Activated naive CD8-positive, alpha-beta T cell (primary cell): ENCODE results near the gene OBP2B.
A peak's percentile ranks its signal among the peaks of the same experiment; 100 is the strongest.

Experiments
- H3K27ac Mint-ChIP-seq: one replicate; pipeline ENCODE4 v1.8.0; 2021; ENCODE audit warnings: mixed read lengths
- H3K27me3 Mint-ChIP-seq: one replicate; pipeline ENCODE4 v1.8.0; 2021; ENCODE audit warnings: mixed read lengths
- H3K36me3 Mint-ChIP-seq: one replicate; pipeline ENCODE4 v1.8.0; 2021; ENCODE audit warnings: mixed read lengths
- H3K4me1 Mint-ChIP-seq: one replicate; pipeline ENCODE4 v1.8.0; 2021; ENCODE audit warnings: low read depth, mixed read lengths
- H3K4me3 Mint-ChIP-seq: one replicate; pipeline ENCODE4 v1.8.0; 2021; ENCODE audit warnings: mild to moderate bottlenecking, mixed read lengths
- H3K9me3 Mint-ChIP-seq: one replicate; pipeline ENCODE4 v1.8.0; 2021; ENCODE audit warnings: low read depth, mixed read lengths

Gene OBP2B

DNA sequence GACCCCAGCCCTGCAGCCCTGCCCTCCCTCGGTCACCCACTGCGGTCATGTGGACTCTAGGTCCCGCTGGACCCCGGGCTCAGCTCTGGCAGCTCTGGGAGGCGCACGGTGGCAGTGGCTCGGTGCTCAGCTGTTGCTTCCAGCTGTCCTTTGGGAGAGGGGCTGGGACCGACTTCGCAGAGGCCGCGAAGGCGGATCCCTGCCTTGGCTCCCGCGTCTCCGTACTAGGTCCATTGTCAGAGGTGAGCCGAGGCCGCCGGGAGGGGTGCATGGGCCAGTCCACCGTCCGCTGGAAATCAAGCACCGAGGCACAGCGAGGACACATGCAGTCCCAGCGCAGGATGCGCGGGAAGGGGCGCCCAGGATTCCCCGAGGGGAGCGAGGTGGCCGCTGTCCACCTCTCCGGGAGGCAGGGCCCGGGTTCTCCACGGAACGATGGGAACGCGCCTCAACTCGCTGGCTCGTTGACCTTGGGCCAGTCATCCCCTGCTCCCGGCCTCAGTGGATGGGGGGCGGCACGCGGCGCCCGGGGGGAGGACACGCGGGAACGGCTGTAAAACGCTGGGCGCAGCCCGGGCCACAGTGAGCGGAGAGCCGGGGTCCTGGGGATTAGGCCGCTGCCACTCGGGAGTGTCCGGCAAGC is 46.1 kb downstream of the OBP2B start:
- Mint-ChIP-seq H3K27ac (no peak overlapping the region), H3K4me3 (peak overlapping the region; percentile 61), H3K4me1 (peaks cover 5% of the 10 kb centered on the region), H3K9me3 (no peaks in the 10 kb centered on the region), H3K36me3 (no peaks in the 10 kb centered on the region), H3K27me3 (peaks cover 3% of the 10 kb centered on the region)

DNA sequence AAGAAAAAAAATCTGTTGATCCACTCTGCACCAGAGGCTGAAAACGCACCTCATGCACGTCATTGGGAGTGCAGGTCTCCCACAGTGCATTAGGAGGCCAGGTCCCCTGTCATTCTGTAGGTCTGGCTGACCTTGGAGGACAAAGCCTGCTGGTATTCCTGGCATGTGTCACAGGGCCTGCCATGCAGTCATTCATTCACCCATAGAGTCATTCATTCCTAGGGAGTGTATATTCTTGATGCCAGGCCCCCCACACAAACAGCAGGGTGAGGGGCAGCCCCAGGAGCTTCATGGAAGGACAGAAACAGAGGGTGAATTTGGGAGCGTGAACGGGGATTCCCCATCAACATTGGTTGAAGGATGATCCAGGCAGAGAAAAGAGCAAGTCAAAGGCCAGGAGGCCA is 47.5 kb downstream of the OBP2B start:
- Mint-ChIP-seq H3K36me3 (no peaks in the 10 kb centered on the region), H3K27ac (no peak overlapping the region), H3K9me3 (no peaks in the 10 kb centered on the region), H3K4me1 (peaks cover 5% of the 10 kb centered on the region), H3K4me3 (peak overlapping the region; percentile 47), H3K27me3 (peaks cover 3% of the 10 kb centered on the region)

DNA sequence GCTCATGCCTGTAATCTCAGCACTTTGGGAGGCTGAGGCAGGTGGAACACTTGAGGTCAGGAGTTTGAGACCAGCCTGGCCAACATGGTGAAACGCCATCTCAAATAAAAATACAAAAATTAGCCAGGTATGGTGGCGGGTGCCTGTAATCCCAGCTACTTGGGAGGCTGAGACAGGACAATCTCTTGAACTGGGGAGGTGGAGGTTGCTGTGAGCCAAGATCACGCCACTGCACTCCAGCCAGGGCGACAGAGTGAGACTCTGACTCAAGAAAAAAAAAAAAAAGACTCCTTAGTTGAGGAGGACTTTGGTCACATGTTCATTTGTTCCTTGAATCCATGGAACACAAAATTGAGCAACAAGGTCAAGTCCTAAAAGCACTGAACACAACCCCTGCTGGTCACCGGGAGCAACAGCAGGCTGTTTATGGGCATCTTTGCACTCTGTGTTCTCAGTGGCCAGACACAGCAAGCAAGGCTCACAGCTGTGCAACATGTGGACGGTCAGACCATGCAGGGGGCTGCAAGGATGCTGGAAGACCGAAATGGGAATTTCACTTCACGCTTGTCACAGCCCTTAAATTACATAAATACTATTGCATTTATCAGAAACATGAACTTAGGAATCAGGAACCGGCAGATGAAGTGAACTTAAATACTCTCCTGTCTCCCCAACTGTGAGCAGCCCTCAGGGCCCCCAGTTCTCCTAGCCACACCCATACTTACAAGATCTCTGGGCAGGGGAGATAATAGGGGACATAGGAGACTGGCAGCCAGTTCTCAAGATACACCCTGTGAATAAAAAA is 48.1 kb downstream of the OBP2B start:
- H3K4me1 Mint-ChIP-seq = peaks cover 5% of the 10 kb centered on the region
- peak overlapping the region; percentile 60 for H3K4me3 Mint-ChIP-seq
- H3K27ac Mint-ChIP-seq = no peak overlapping the region
- H3K9me3 Mint-ChIP-seq = no peaks in the 10 kb centered on the region
- peaks cover 3% of the 10 kb centered on the region for H3K27me3 Mint-ChIP-seq
- H3K36me3 Mint-ChIP-seq = no peaks in the 10 kb centered on the region

DNA sequence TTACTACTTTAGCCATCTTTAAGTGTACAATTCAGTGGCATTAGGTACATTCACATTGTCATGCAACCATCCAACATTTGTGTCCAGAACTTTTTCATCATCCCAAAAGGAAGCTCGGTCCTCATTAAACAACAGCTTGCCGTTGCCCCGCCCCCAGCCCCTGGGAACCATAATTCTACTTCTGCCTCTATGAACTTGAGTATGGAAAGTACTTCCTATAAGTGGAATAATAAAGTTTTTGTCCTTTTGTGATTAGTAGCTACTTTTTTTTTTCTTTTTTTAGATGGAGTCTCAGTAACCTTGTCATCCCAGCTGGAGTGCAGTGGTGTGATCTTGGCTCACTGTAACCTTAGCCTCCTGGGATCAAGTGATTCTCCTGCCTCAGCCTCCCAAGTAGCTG is 50.4 kb downstream of the OBP2B start:
- no peaks in the 10 kb centered on the region for H3K36me3 Mint-ChIP-seq
- no peaks in the 10 kb centered on the region for H3K9me3 Mint-ChIP-seq
- H3K4me3 Mint-ChIP-seq = no peak overlapping the region
- peaks cover 3% of the 10 kb centered on the region for H3K27me3 Mint-ChIP-seq
- no peak overlapping the region for H3K27ac Mint-ChIP-seq
- H3K4me1 Mint-ChIP-seq = peaks cover 3% of the 10 kb centered on the region
